HEK293 (cell line): ENCODE measurements around the gene PANK3.

Experiments used
- CTCF ChIP-seq: fragments of 450-650 bp; formaldehyde crosslinking; IDR thresholded peaks from 2 replicates; pipeline ENCODE4 v1.5.1; 2016; ENCODE audit warnings: missing biosample characterization, missing genetic modification characterization
- ZBTB1 ChIP-seq: fragments of 450-650 bp; formaldehyde crosslinking; IDR thresholded peaks from 2 replicates; pipeline ENCODE4 v1.5.1; 2016; ENCODE audit warnings: missing biosample characterization, missing genetic modification characterization
- ZBTB20 ChIP-seq: fragments of 450-650 bp; formaldehyde crosslinking; IDR thresholded peaks from 2 replicates; pipeline ENCODE4 v1.5.1; 2016; ENCODE audit warnings: missing biosample characterization, missing genetic modification characterization
- ZNF114 ChIP-seq: fragments of 450-650 bp; formaldehyde crosslinking; IDR thresholded peaks from 2 replicates; pipeline ENCODE4 v1.5.0; 2017; ENCODE audit warnings: missing biosample characterization, missing genetic modification characterization
- ZNF558 ChIP-seq: fragments of 450-650 bp; formaldehyde crosslinking; IDR thresholded peaks from 2 replicates; pipeline ENCODE4 v1.5.1; 2016; ENCODE audit warnings: missing biosample characterization, missing genetic modification characterization
- ZNF580 ChIP-seq: fragments of 450-650 bp; formaldehyde crosslinking; IDR thresholded peaks from 2 replicates; pipeline ENCODE4 v1.5.1; 2016; ENCODE audit warnings: missing biosample characterization, missing genetic modification characterization

GRCh38 chr5:168585119-168585856 is 6.1 kb upstream of the PANK3 start:
- no peak for TF ChIP-seq ZNF558 (tag by site-specific recombination)
- TF ChIP-seq ZBTB20 (tag by site-specific recombination): no peak
- TF ChIP-seq ZNF114 (tag by site-specific recombination): no peak
- no peak for TF ChIP-seq ZNF580 (tag by site-specific recombination)
- TF ChIP-seq CTCF (tag by site-specific recombination): no peak
- no peak for TF ChIP-seq ZBTB1
